Keratinocyte (primary cell): ENCODE results near the gene PLS3. TPM values are rescaled to one million over a fixed set of nuclear protein-coding genes. Genes with fewer than 3 reads are reported as not detected.

Source experiments
- DNase-seq: peaks from one replicate; pipeline ENCODE4 v3.0.0-alpha.2; 2011; ENCODE audit warnings: low read depth, missing footprints, low spot score
- FAIRE-seq: peaks from 2 replicates; lab custom pipeline; 2011; peaks lifted over from hg19 to GRCh38; lab: Jason Lieb, UNC
- H2AFZ ChIP-seq: 2 replicates; pipeline ENCODE4 v1.6.0; 2012; ENCODE audit warnings: low read length, control low read depth, inconsistent platforms; ENCODE audit not compliant: control insufficient read depth
- H3K27ac ChIP-seq: 2 replicates; pipeline ENCODE4 v1.5.1; 2011; ENCODE audit warnings: low read length; ENCODE audit not compliant: control insufficient read depth, insufficient read depth
- H3K27me3 ChIP-seq: 3 replicates; pipeline ENCODE4 v1.6.0; 2011; ENCODE audit warnings: low read length; ENCODE audit not compliant: control insufficient read depth, insufficient read depth; ENCODE audit errors: extremely low read depth
- H3K36me3 ChIP-seq, 2 experiments: 2 replicates in 1 of 2; 3 replicates in 1 of 2; pipeline ENCODE4 v1.5.1; 2011; ENCODE audit warnings: low read length in 2 of 2, mild to moderate bottlenecking in 1 of 2; ENCODE audit not compliant: control insufficient read depth in 2 of 2, insufficient read depth in 2 of 2; ENCODE audit errors: extremely low read depth in 1 of 2
- H3K4me1 ChIP-seq: 3 replicates; pipeline ENCODE4 v1.5.1; 2011; ENCODE audit warnings: low read length; ENCODE audit not compliant: control insufficient read depth, insufficient read depth; ENCODE audit errors: extremely low read depth
- H3K4me2 ChIP-seq: 3 replicates; pipeline ENCODE4 v1.6.0; 2011; ENCODE audit warnings: low read depth, low read length; ENCODE audit not compliant: control insufficient read depth, insufficient read depth; ENCODE audit errors: extremely low read depth
- H3K4me3 ChIP-seq, 3 experiments: fragments of 200-600 bp in 1 of 3; sonication (generic) in 1 of 3; 2 replicates in 2 of 3; 3 replicates in 1 of 3; pipeline ENCODE4 v1.5.1; 2011 to 2016; ENCODE audit warnings: low read length in 3 of 3, mild to moderate bottlenecking in 3 of 3, control low read depth in 2 of 3, inconsistent platforms in 1 of 3, low read depth in 1 of 3, mixed read lengths in 1 of 3, mixed run types in 1 of 3, moderate library complexity in 1 of 3; ENCODE audit not compliant: control insufficient read depth in 2 of 3, insufficient read depth in 2 of 3; ENCODE audit errors: extremely low read depth in 1 of 3
- H3K79me2 ChIP-seq: 2 replicates; pipeline ENCODE4 v1.6.0; 2012; ENCODE audit warnings: low read length; ENCODE audit not compliant: control insufficient read depth, insufficient read depth
- H3K9ac ChIP-seq: 3 replicates; pipeline ENCODE4 v1.6.0; 2011; ENCODE audit warnings: low read length; ENCODE audit not compliant: control insufficient read depth, insufficient read depth; ENCODE audit errors: extremely low read depth
- H3K9me1 ChIP-seq: 3 replicates; pipeline ENCODE4 v1.6.0; 2011; ENCODE audit warnings: low read length; ENCODE audit not compliant: control insufficient read depth, insufficient read depth; ENCODE audit errors: extremely low read depth
- H3K9me3 ChIP-seq: 2 replicates; pipeline ENCODE4 v1.5.1; 2012; ENCODE audit warnings: low read depth, low read length; ENCODE audit not compliant: control insufficient read depth
- H4K20me1 ChIP-seq: 3 replicates; pipeline ENCODE4 v1.6.0; 2011; ENCODE audit warnings: low read length; ENCODE audit not compliant: control insufficient read depth, insufficient read depth; ENCODE audit errors: extremely low read depth
- CTCF ChIP-seq, 3 experiments: IDR thresholded peaks in 1 of 3; conservative IDR thresholded peaks in 1 of 3; optimal IDR thresholded peaks in 1 of 3; 2 replicates in 2 of 3; 3 replicates in 1 of 3; pipeline versions ENCODE3 to v1.5.1; 2011; ENCODE audit warnings: low read length in 3 of 3, mild to moderate bottlenecking in 3 of 3, moderate library complexity in 2 of 3, control low read depth in 1 of 3, inconsistent platforms in 1 of 3; ENCODE audit not compliant: insufficient read depth in 2 of 3; ENCODE audit errors: extremely low read depth in 1 of 3
- EZH2 ChIP-seq: IDR thresholded peaks from one replicate; pipeline ENCODE4 v1.6.1; 2012; ENCODE audit warnings: inconsistent platforms, mild to moderate bottlenecking, low read length, moderate library complexity
- dilution Hi-C: fragments of 300-500 bp; cut with MboI; formaldehyde crosslinking; loops from one replicate; pipeline ENCODE4 v1.7.0; 2020; ENCODE audit warnings: low sequenced_read_pairs; ENCODE audit not compliant: extremely low pct_ligation_motif_present
- polyA plus RNA-seq, 5 experiments: library from polyadenylated mRNA; depleted of rRNA in 3 of 5; stranded (reverse) in 3 of 5; stranded (forward) in 1 of 5; unstranded in 1 of 5; fragments of >200 nt; gene quantifications; 1 replicate in 1 of 5; 2 replicates in 3 of 5; 3 replicates in 1 of 5; pipeline versions ENCODE4 v1.2.1 to v1.2.3, GENCODE V29; 2011 to 2012; ENCODE audit warnings: missing spikeins in 2 of 5, low read depth in 1 of 5, low replicate concordance in 1 of 5

Gene PLS3
- polyA plus RNA-seq, 1 donor (not counting 4 experiments of a cell fraction or from before 2014, with no cell fraction given): 457 TPM

GRCh38 chrX:115616943-115617563 is 56.1 kb downstream of the PLS3 start:
- peaks cover 51% of the 10 kb centered on the region for H3K79me2 ChIP-seq
- peaks cover 7% of the 10 kb centered on the region for H4K20me1 ChIP-seq
- dilution Hi-C loops: no loop called here
- no peak overlapping the region for H3K9ac ChIP-seq
- DNase-seq (no peak), FAIRE-seq (peak; percentile 95)
- peak overlapping the region; percentile 4 for H3K4me2 ChIP-seq
- peaks cover 1 to 3% of the 10 kb centered on the region in 2 experiments for H3K36me3 ChIP-seq
- peaks cover 21% of the 10 kb centered on the region for H3K4me1 ChIP-seq
- H2AFZ ChIP-seq: no peak overlapping the region
- H3K4me3 ChIP-seq: no peak overlapping the region
- H3K27me3 ChIP-seq: no peaks in the 10 kb centered on the region
- TF ChIP-seq EZH2 (no peak), CTCF (optimal IDR thresholded peaks at IDR 0.05 in 1 of 3, IDR thresholded peaks at IDR 0.05 in 1 of 3, conservative IDR thresholded peaks at IDR 0.05 in 1 of 3; ENCODE audit: extremely low read depth in 1 of 3, insufficient read depth in 2 of 3, low read length in 3 of 3) (no peak)
- peak overlapping the region; percentile 33 for H3K27ac ChIP-seq
- H3K9me1 ChIP-seq: no peaks in the 10 kb centered on the region
- no peaks in the 10 kb centered on the region for H3K9me3 ChIP-seq

DNA sequence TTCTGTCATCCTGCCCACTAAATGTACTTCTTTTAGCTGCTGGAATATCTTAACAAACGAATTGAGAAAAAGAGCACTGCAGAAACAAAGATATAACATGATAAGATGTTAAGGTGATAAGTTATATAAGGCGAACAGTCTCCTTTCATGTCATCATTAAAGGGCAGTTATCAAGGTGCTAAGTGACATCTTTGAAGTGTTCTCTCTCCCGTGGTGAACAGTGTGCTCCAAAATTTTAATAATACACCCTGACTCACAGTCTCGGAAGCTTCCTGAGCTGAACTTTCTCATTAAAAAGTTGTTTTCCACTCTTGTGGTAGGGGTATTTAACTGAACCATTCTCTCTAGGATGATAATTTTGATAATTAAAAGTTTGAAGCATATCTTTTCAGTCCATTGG is 61.6 kb downstream of the PLS3 start:
- no peak overlapping the region for H3K4me2 ChIP-seq
- H3K9ac ChIP-seq: no peak overlapping the region
- no peaks in the 10 kb centered on the region for H3K9me1 ChIP-seq
- no peaks in the 10 kb centered on the region for H3K9me3 ChIP-seq
- peaks cover 34% of the 10 kb centered on the region for H3K79me2 ChIP-seq
- no peak overlapping the region for H2AFZ ChIP-seq
- dilution Hi-C loops: no loop called here
- no peaks in the 10 kb centered on the region for H3K27me3 ChIP-seq
- FAIRE-seq (no peak), DNase-seq (no peak)
- peaks cover 18% of the 10 kb centered on the region for H3K4me1 ChIP-seq
- no peak overlapping the region for H3K27ac ChIP-seq
- H3K4me3 ChIP-seq: no peak overlapping the region
- peaks cover 3% of the 10 kb centered on the region for H4K20me1 ChIP-seq
- peaks cover 0 to 3% of the 10 kb centered on the region in 2 experiments for H3K36me3 ChIP-seq
- no peak for TF ChIP-seq EZH2
- no peak for TF ChIP-seq CTCF (optimal IDR thresholded peaks at IDR 0.05 in 1 of 3, IDR thresholded peaks at IDR 0.05 in 1 of 3, conservative IDR thresholded peaks at IDR 0.05 in 1 of 3; ENCODE audit: extremely low read depth in 1 of 3, insufficient read depth in 2 of 3, low read length in 3 of 3)
